A673 (cell line): Measurements from ENCODE around the gene PRAME.

ENCODE experiments used
- CTCF ChIP-seq: fragments of 300-800, 200-600 bp; sonication (generic); conservative IDR thresholded peaks from 2 replicates; pipeline ENCODE4 v1.5.1; 2017; ENCODE audit warnings: low read depth, mild to moderate bottlenecking, antibody characterized with exemption, low read length, moderate library complexity, mixed read lengths
- EZH2 ChIP-seq: fragments of 200-600 bp; sonication (generic); IDR thresholded peaks from 2 replicates; pipeline ENCODE4 v1.6.1; 2017; ENCODE audit warnings: borderline replicate concordance, low read depth, mild to moderate bottlenecking, mixed read lengths, antibody characterized with exemption, low read length; ENCODE audit not compliant: poor library complexity, severe bottlenecking

GRCh38 chr22:22558071-22558971, 744 bp downstream of the PRAME start:
- TF ChIP-seq CTCF (no peak), EZH2 (no peak)
